Esophagus squamous epithelium (tissue), 5 donors: Measurements from ENCODE around the gene GP9. TPM values are rescaled to one million over a fixed set of nuclear protein-coding genes. Genes with fewer than 3 reads are reported as not detected.

ENCODE experiments used
- DNase-seq: peaks from one replicate; lab custom pipeline; 2025; lab: John Stamatoyannopoulos, UW
- H3K27ac ChIP-seq, 4 donors: fragments of 200-600 bp; sonication (generic); one replicate each; pipeline ENCODE4 v1.5.1; 2016 to 2019; ENCODE audit warnings: mild to moderate bottlenecking in 1 of 4
- H3K27me3 ChIP-seq, 4 donors: fragments of 200-600 bp; sonication (generic); 1 replicate in 3 of 4; 2 replicates in 1 of 4; pipeline versions ENCODE4 v1.5.1 to v1.6.0; 2017 to 2021; ENCODE audit warnings: antibody characterized with exemption in 1 of 4
- H3K36me3 ChIP-seq, 3 donors: fragments of 200-600 bp; sonication (generic); one replicate each; pipeline ENCODE4 v1.5.1; 2016 to 2019
- H3K4me1 ChIP-seq, 3 donors: fragments of 200-600 bp; sonication (generic); one replicate each; pipeline ENCODE4 v1.5.1; 2017 to 2019
- H3K4me3 ChIP-seq, 4 donors: fragments of 200-600 bp; sonication (generic); 1 replicate in 3 of 4; 2 replicates in 1 of 4; pipeline ENCODE4 v1.5.1; 2016 to 2019; ENCODE audit warnings: mild to moderate bottlenecking in 2 of 4, moderate library complexity in 1 of 4
- H3K9me3 ChIP-seq, 3 donors: fragments of 200-600 bp; sonication (generic); one replicate each; pipeline ENCODE4 v1.5.1; 2016 to 2019
- CTCF ChIP-seq, 6 experiments: fragments of 450-650 bp in 4 of 6; fragments of 200-600 bp in 2 of 6; sonication (generic) in 2 of 6; IDR thresholded peaks; one replicate each; pipeline ENCODE4 v1.5.1; 2016 to 2019; ENCODE audit warnings: antibody characterized with exemption in 6 of 6, mild to moderate bottlenecking in 4 of 6, moderate library complexity in 4 of 6
- POLR2A ChIP-seq, 4 donors: fragments of 450-650 bp; IDR thresholded peaks; one replicate each; pipeline ENCODE4 v1.6.1; 2017; ENCODE audit warnings: antibody characterized with exemption in 4 of 4, mild to moderate bottlenecking in 4 of 4, moderate library complexity in 3 of 4
- WGBS, 2 donors: methylation state at CpG; one replicate each; pipeline ENCODE4 v1.1.5; 2018; 5-methylcytosine and 5-hydroxymethylcytosine counted together
- intact Hi-C: fragments of 100-400 bp; cut with DNase I; formaldehyde crosslinking; loops from one replicate; pipeline ENCODE4 v1.15.0; 2022
- total RNA-seq, 4 donors: library from RNA; depleted of rRNA; stranded (reverse); fragments of >200 nt; gene quantifications; one replicate each; pipeline ENCODE4 v1.1.0, GENCODE V29; 2016
- donor health status: DM: yes; HTN: yes; CAD: no.

The GP9 gene
- total RNA-seq, 4 donors from 2014 or later: not detected

GRCh38 chr3:129063091-129063640 lies 2.6 kb downstream of the GP9 start:
- DNase-seq: no peak
- TF ChIP-seq CTCF (IDR thresholded peaks at IDR 0.05) (no peak), POLR2A (IDR thresholded peaks at IDR 0.05) (no peak)
- H3K36me3 ChIP-seq: no peaks in the 10 kb centered on the region
- peaks cover 0 to 31% (median 6%) of the 10 kb centered on the region in 3 donors for H3K4me1 ChIP-seq
- no peaks in the 10 kb centered on the region for H3K9me3 ChIP-seq
- H3K27me3 ChIP-seq: no peaks in the 10 kb centered on the region
- WGBS, 2 donors: 82 to 85% methylated on average over 5 to 10 of the region's 10 CpGs
- no peak overlapping the region for H3K4me3 ChIP-seq
- H3K27ac ChIP-seq: no peak overlapping the region
- intact Hi-C loops: no loop called here

- intact Hi-C loops: no loop called here
- no peak for DNase-seq
- no peak overlapping the region for H3K4me3 ChIP-seq
- H3K4me1 ChIP-seq: peaks cover 0 to 31% (median 3%) of the 10 kb centered on the region in 3 donors
- H3K27me3 ChIP-seq: no peaks in the 10 kb centered on the region
- no peak overlapping the region for H3K27ac ChIP-seq
- TF ChIP-seq CTCF (IDR thresholded peaks at IDR 0.05) (no peak), POLR2A (IDR thresholded peaks at IDR 0.05) (no peak)
- H3K36me3 ChIP-seq: no peaks in the 10 kb centered on the region
- no peaks in the 10 kb centered on the region for H3K9me3 ChIP-seq
- 49 to 63% methylated on average over 11 to 15 of the region's 15 CpGs for WGBS, 2 donors
Measured at GRCh38 chr3:129063841-129064482, 3.4 kb downstream of the GP9 start.

- WGBS, 2 donors: 86 to 92% methylated on average over 9 to 12 of the region's 14 CpGs
Measured at GRCh38 chr3:129065016-129065719, 4.6 kb downstream of the GP9 start.

GRCh38 chr3:129065720-129066073 lies 5.1 kb downstream of the GP9 start:
- Histone ChIP-seq H3K4me1 (peaks cover 0 to 29% (median 3%) of the 10 kb centered on the region in 3 donors), H3K9me3 (no peaks in the 10 kb centered on the region)
- 69 to 76% methylated on average over 4 of the region's 4 CpGs for WGBS, 2 donors

More at GRCh38 chr3:129065016-129065719, 4.6 kb downstream of the GP9 start:
- intact Hi-C loops: no loop called here
- Histone ChIP-seq H3K4me3 (no peak overlapping the region), H3K36me3 (no peaks in the 10 kb centered on the region), H3K27me3 (no peaks in the 10 kb centered on the region), H3K9me3 (no peaks in the 10 kb centered on the region), H3K27ac (no peak overlapping the region), H3K4me1 (peaks cover 0 to 29% (median 3%) of the 10 kb centered on the region in 3 donors)
- no peak for TF ChIP-seq POLR2A (IDR thresholded peaks at IDR 0.05)
- TF ChIP-seq CTCF (IDR thresholded peaks at IDR 0.05): no peak
- DNase-seq: no peak

More at GRCh38 chr3:129065720-129066073, 5.1 kb downstream of the GP9 start:
- no peak for DNase-seq
- Histone ChIP-seq H3K36me3 (no peaks in the 10 kb centered on the region), H3K27me3 (no peaks in the 10 kb centered on the region), H3K4me3 (no peak overlapping the region), H3K27ac (no peak overlapping the region)
- TF ChIP-seq POLR2A (IDR thresholded peaks at IDR 0.05) (no peak), CTCF (IDR thresholded peaks at IDR 0.05) (no peak)
- intact Hi-C loops: no loop called here
